ENCODE data around the gene TNFRSF14. TPM values are rescaled to one million over a fixed set of nuclear protein-coding genes. Genes with fewer than 3 reads are reported as not detected.

The TNFRSF14 gene
- total and polyA plus RNA-seq, 2 of the 13 experiments (the other 11 are each of a cell fraction or from before 2014, with no cell fraction given) = 11.9 to 49.9 TPM

- Histone ChIP-seq H3K4me1 (ENCODE audit: insufficient read depth, low read length) (no peaks in the 10 kb centered on the region), H3K27me3 (ENCODE audit: control insufficient read depth in 1 of 2, insufficient read depth in 2 of 2, low read length in 2 of 2) (peaks cover 11 to 65% of the 10 kb centered on the region in 2 experiments; a peak in 4 of 5 replicates), H3K9ac (ENCODE audit: insufficient read depth, low read depth, low read length) (no peak overlapping the region), H3K4me3 (replicated peaks in 1 of 3; ENCODE audit: insufficient read depth in 1 of 3, low read depth in 2 of 3, low read length in 3 of 3) (no peak overlapping the region), H3K9me3 (ENCODE audit: low read length) (no peaks in the 10 kb centered on the region), H3K4me2 (ENCODE audit: low read depth, low read length) (no peak overlapping the region), H4K20me1 (ENCODE audit: insufficient read depth, low read length) (no peaks in the 10 kb centered on the region), H3K79me2 (ENCODE audit: insufficient read depth, low read length) (no peaks in the 10 kb centered on the region), H3K27ac (ENCODE audit: extremely low read length, insufficient read depth, low read length) (no peak overlapping the region), H3K36me3 (replicated peaks in 1 of 2; ENCODE audit: control insufficient read depth in 1 of 2, insufficient read depth in 2 of 2, low read length in 2 of 2) (no peaks in the 10 kb centered on the region), H2AFZ (ENCODE audit: low read length) (no peak overlapping the region)
- WGBS (ENCODE audit: low lambda C conversion rate) = 39% methylated on average over 14 of the region's 18 CpGs
- DNase-seq (ENCODE audit: low spot score) (no peak), ATAC-seq (no peak), FAIRE-seq (no peak)
- CTCF ChIA-PET (ENCODE audit: low intra/inter-chr PET ratio, low total read pairs) = no interaction called here
- intact Hi-C loops (cut with micrococcal nuclease; ENCODE audit: unreplicated experiment) = no loop called here
- BruUV-seq (replicated peaks) = no TSS peak
- POLR2A ChIA-PET = no interaction called here
- TF ChIP-seq FOXO1 (CRISPR knock-in tag; IDR thresholded peaks at IDR 0.05) (no peak), ZFY (CRISPR knock-in tag; IDR thresholded peaks at IDR 0.05) (no peak), THRA (CRISPR knock-in tag; IDR thresholded peaks at IDR 0.05; ENCODE audit: borderline replicate concordance) (no peak), ONECUT2 (CRISPR knock-in tag; IDR thresholded peaks at IDR 0.05) (no peak), KLF6 (CRISPR knock-in tag; IDR thresholded peaks at IDR 0.05) (no peak), MED1 (CRISPR knock-in tag; IDR thresholded peaks at IDR 0.05) (no peak), FOXA3 (CRISPR knock-in tag; IDR thresholded peaks at IDR 0.05) (no peak), ATF1 (CRISPR knock-in tag; IDR thresholded peaks at IDR 0.05) (no peak)
- in situ Hi-C loops (cut with HindIII; ENCODE audit: extremely low pct_ligation_motif_present, low pct_unique_long_range_greater_than_20kb) = no loop called here
Observed at GRCh38 chr1:2601721-2602303, 45.6 kb downstream of the TNFRSF14 start.

- 22% methylated on average over 13 of the region's 15 CpGs for WGBS (ENCODE audit: low lambda C conversion rate)
- DNase-seq (ENCODE audit: low spot score) (no peak), ATAC-seq (no peak), FAIRE-seq (no peak)
- Histone ChIP-seq H4K20me1 (ENCODE audit: insufficient read depth, low read length) (no peaks in the 10 kb centered on the region), H3K4me3 (replicated peaks in 1 of 3; ENCODE audit: insufficient read depth in 1 of 3, low read depth in 2 of 3, low read length in 3 of 3) (no peak overlapping the region), H2AFZ (ENCODE audit: low read length) (no peak overlapping the region), H3K4me1 (ENCODE audit: insufficient read depth, low read length) (no peaks in the 10 kb centered on the region), H3K9me3 (ENCODE audit: low read length) (no peaks in the 10 kb centered on the region), H3K9ac (ENCODE audit: insufficient read depth, low read depth, low read length) (no peak overlapping the region), H3K36me3 (replicated peaks in 1 of 2; ENCODE audit: control insufficient read depth in 1 of 2, insufficient read depth in 2 of 2, low read length in 2 of 2) (no peaks in the 10 kb centered on the region), H3K27ac (ENCODE audit: extremely low read length, insufficient read depth, low read length) (no peak overlapping the region), H3K27me3 (ENCODE audit: control insufficient read depth in 1 of 2, insufficient read depth in 2 of 2, low read length in 2 of 2) (peaks cover 9 to 63% of the 10 kb centered on the region in 2 experiments; a peak in 4 of 5 replicates), H3K79me2 (ENCODE audit: insufficient read depth, low read length) (no peaks in the 10 kb centered on the region), H3K4me2 (ENCODE audit: low read depth, low read length) (no peak overlapping the region)
- no TSS peak for BruUV-seq (replicated peaks)
- in situ Hi-C loops (cut with HindIII; ENCODE audit: extremely low pct_ligation_motif_present, low pct_unique_long_range_greater_than_20kb) (no loop called here), intact Hi-C loops (cut with micrococcal nuclease; ENCODE audit: unreplicated experiment) (no loop called here)
- ChIA-PET CTCF (ENCODE audit: low intra/inter-chr PET ratio, low total read pairs) (no interaction called here), POLR2A (no interaction called here)
- TF ChIP-seq ZNF350 (CRISPR knock-in tag; IDR thresholded peaks at IDR 0.05; ENCODE audit: borderline replicate concordance, low read depth) (no peak), PRDM4 (CRISPR knock-in tag; IDR thresholded peaks at IDR 0.05; ENCODE audit: borderline replicate concordance) (no peak), RBM22 (optimal IDR thresholded peaks at IDR 0.05; ENCODE audit: low read length) (no peak), ZNF335 (CRISPR knock-in tag; IDR thresholded peaks at IDR 0.05) (no peak), MTA3 (CRISPR knock-in tag; IDR thresholded peaks at IDR 0.05) (no peak), ZNF570 (CRISPR knock-in tag; IDR thresholded peaks at IDR 0.05; ENCODE audit: borderline replicate concordance) (no peak), STAT5B (CRISPR knock-in tag; IDR thresholded peaks at IDR 0.05) (no peak), ZNF776 (CRISPR knock-in tag; IDR thresholded peaks at IDR 0.05) (no peak)
Observed at GRCh38 chr1:2602311-2602835, 46.2 kb downstream of the TNFRSF14 start.

All from HepG2 (cell line).